Panc1 (cell line): ENCODE data around the gene GPRC5C.

Experiments
- POLR2AphosphoS5 ChIP-seq: IDR thresholded peaks from 2 replicates; pipeline ENCODE4 v1.6.1; 2012; ENCODE audit warnings: mild to moderate bottlenecking, low read depth, low read length, moderate library complexity
- SIN3A ChIP-seq: IDR thresholded peaks from 2 replicates; pipeline ENCODE4 v1.6.1; 2012; ENCODE audit warnings: low read depth, mild to moderate bottlenecking, low read length, moderate library complexity, borderline replicate concordance; ENCODE audit not compliant: insufficient read depth
- TF ChIP-seq, protein P1 (sequence below): fragments of 450-650 bp; IDR thresholded peaks from 2 replicates; pipeline ENCODE4 v1.5.1; 2017; ENCODE audit warnings: mild to moderate bottlenecking
- TF ChIP-seq, protein P2 (sequence below), 2 experiments: IDR thresholded peaks; 2 replicates each; pipeline ENCODE4 v1.6.1; 2011 to 2012; ENCODE audit warnings: low read depth in 2 of 2, control low read depth in 1 of 2, low read length in 1 of 2, mild to moderate bottlenecking in 1 of 2, moderate library complexity in 1 of 2; ENCODE audit not compliant: insufficient read depth in 1 of 2

DNA sequence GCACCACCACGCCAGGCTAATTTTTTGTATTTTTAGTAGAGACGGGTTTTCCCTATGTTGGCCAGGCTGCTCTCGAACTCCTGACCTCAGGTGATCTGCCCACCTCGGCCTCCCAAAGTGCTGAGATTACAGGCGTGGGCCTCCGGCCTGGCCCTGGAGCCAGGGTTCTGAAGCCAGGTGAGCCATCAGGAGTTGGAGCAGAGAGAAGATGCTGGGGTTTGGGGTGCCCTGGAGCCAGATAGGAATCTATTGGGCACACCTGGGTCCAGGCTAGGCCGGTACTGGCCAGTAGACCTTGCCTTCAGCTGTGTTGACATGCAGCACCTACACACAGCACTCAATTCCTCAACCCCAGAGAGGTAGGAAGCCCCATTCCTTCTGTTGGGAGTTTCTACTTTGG lies 29.1 kb downstream of the GPRC5C start:
- TF ChIP-seq, protein P1, sequence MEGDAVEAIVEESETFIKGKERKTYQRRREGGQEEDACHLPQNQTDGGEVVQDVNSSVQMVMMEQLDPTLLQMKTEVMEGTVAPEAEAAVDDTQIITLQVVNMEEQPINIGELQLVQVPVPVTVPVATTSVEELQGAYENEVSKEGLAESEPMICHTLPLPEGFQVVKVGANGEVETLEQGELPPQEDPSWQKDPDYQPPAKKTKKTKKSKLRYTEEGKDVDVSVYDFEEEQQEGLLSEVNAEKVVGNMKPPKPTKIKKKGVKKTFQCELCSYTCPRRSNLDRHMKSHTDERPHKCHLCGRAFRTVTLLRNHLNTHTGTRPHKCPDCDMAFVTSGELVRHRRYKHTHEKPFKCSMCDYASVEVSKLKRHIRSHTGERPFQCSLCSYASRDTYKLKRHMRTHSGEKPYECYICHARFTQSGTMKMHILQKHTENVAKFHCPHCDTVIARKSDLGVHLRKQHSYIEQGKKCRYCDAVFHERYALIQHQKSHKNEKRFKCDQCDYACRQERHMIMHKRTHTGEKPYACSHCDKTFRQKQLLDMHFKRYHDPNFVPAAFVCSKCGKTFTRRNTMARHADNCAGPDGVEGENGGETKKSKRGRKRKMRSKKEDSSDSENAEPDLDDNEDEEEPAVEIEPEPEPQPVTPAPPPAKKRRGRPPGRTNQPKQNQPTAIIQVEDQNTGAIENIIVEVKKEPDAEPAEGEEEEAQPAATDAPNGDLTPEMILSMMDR, result no peak
- TF ChIP-seq, protein P2, sequence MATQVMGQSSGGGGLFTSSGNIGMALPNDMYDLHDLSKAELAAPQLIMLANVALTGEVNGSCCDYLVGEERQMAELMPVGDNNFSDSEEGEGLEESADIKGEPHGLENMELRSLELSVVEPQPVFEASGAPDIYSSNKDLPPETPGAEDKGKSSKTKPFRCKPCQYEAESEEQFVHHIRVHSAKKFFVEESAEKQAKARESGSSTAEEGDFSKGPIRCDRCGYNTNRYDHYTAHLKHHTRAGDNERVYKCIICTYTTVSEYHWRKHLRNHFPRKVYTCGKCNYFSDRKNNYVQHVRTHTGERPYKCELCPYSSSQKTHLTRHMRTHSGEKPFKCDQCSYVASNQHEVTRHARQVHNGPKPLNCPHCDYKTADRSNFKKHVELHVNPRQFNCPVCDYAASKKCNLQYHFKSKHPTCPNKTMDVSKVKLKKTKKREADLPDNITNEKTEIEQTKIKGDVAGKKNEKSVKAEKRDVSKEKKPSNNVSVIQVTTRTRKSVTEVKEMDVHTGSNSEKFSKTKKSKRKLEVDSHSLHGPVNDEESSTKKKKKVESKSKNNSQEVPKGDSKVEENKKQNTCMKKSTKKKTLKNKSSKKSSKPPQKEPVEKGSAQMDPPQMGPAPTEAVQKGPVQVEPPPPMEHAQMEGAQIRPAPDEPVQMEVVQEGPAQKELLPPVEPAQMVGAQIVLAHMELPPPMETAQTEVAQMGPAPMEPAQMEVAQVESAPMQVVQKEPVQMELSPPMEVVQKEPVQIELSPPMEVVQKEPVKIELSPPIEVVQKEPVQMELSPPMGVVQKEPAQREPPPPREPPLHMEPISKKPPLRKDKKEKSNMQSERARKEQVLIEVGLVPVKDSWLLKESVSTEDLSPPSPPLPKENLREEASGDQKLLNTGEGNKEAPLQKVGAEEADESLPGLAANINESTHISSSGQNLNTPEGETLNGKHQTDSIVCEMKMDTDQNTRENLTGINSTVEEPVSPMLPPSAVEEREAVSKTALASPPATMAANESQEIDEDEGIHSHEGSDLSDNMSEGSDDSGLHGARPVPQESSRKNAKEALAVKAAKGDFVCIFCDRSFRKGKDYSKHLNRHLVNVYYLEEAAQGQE (IDR thresholded peaks at IDR 0.05; ENCODE audit: insufficient read depth in 1 of 2, low read depth in 2 of 2, low read length in 1 of 2), result no peak
- TF ChIP-seq POLR2AphosphoS5 (no peak), SIN3A (no peak)
